NK-92 (cell line): ENCODE results near the gene PIGP.
"Not testable (repeated sequence)": the region's sequence is repeated elsewhere in the genome, so short reads cannot be mapped to it uniquely, and the experiment has no call there.

ENCODE experiments used
- DNase-seq: peaks from one replicate; lab custom pipeline; 2025; ENCODE audit not compliant: unreplicated experiment; lab: John Stamatoyannopoulos, UW

Gene PIGP

DNA sequence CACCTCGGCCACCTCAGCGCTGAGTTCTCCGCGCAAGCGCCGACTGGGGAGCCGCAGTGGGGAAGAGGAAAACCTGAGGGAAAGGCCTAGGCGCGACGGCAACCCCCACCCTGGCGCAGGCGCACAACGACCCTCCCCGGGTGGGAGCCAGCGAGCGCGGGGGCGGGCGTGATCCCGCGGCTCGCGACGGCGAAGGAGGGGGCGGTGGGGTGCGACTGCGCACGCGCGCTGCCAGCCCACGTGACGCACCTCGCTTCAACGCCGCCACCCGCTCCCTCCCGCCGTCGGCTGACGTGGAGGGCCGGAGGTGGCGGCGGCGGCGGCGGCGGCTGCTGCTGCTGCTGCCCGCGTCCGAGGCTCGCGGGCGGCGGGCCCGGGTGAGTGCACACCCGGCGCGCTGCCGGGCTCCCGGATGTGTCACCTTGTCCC, at the start of gene PIGP, which contains the start of gene TTC3:
PIGP (minus strand) TSS at position 84 of the 429 bp plus-strand sequence. CDS start 556 bp downstream, outside the sequence.
TTC3 (plus strand) TSS at position 267 of the 429 bp plus-strand sequence. CDS start 14,004 bp downstream, outside the sequence.
- peak; percentile 88 for DNase-seq

DNA sequence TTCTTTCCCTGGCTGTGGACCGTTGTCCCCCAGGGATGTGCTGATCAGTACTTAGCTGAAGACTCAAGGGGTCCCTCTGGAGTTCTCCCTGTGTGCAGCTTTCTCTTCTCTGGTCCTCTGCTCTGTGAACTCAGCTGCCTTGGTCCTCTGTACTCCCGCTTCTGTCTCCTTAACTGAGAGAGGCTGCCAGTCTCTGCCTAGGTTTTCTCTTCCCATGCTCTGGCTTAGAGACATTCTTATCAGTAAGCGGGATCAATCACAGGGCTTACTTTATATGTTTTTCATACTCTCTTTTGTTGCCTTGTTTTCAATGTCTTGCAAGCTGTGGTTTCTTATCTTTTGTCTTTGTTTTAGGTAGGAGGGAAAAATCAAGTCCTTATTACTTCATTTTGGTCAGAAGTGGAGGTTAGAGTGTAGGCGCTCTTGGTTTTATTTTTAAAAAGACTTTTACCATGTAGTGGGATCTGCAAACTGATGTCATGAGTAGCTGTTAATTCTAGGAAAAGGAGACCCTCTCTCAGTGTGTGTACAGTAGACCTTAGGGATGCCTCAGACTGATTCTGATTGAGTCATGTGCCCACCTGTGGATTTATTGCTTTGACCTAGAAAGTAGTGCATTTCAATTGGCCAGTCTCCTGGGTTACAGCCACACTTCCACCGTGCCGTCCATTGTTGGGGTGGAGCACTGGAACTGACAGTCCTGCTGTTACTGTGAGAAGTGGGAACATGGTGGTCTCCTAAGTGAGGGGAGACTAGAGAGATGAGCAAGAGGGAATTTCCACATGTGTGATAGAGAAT, 46.7 kb upstream of the PIGP start:
- no peak for DNase-seq

GRCh38 chr21:37118187-37118826, 45.4 kb upstream of the PIGP start:
- no peak for DNase-seq

GRCh38 chr21:37117204-37117603, 44.3 kb upstream of the PIGP start:
- DNase-seq, result no peak

- not testable (repeated sequence) for DNase-seq
Measured at GRCh38 chr21:37116459-37116858, 43.6 kb upstream of the PIGP start.

- DNase-seq, result not testable (repeated sequence)
Measured at GRCh38 chr21:37114301-37114700, 41.4 kb upstream of the PIGP start.

- DNase-seq, result not testable (repeated sequence)
Measured at GRCh38 chr21:37111029-37111428, 38.2 kb upstream of the PIGP start.

- DNase-seq, result no peak
Measured at GRCh38 chr21:37106998-37107397, 34.1 kb upstream of the PIGP start.

GRCh38 chr21:37102746-37103145, 29.9 kb upstream of the PIGP start:
- DNase-seq, result not testable (repeated sequence)

GRCh38 chr21:37101384-37101783, 28.5 kb upstream of the PIGP start:
- DNase-seq, result no peak

GRCh38 chr21:37100316-37100715, 27.4 kb upstream of the PIGP start:
- no peak for DNase-seq

DNA sequence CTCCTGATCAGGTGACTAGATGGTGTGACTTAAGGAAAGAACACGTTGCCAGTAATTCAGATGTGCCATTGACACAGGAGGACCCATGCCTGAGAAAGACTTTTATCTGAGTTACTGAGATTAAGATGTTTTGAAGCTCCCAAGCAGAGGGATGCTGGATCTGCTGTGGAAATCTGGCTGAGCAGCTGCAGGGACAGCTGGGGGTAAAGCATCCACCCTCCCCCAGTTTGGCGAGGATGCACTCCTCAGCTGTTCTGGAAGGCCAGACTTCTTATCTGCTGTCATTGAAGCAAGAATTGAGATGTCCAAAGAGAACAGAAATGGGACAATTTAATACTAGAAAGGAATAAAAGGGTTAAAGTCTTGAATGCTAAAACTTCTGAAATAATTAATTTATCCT, 25.9 kb upstream of the PIGP start:
- no peak for DNase-seq

DNA sequence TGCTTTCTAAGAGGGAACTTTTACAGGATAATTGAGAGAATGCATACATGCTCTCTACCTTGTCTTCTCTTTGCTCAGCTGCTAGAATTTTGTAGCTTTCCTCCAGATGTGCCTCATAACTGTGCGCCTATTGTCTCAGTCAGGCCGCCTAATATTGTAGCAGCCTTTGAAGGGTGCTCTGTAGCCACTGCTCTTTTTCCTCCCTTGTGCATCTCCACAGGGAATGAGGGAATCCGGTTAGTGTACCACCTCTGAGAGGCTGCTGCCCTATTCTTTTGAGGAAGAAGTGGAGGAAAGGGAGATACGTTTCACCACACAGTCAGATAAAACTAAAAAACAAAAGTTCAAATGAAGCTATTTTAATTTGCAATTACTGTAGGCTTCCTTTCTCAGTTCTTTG, 22.9 kb upstream of the PIGP start:
- no peak for DNase-seq

- no peak for DNase-seq
Measured at GRCh38 chr21:37093977-37094376, 21.1 kb upstream of the PIGP start.

- DNase-seq, result no peak
Measured at GRCh38 chr21:37088186-37088735, 15.4 kb upstream of the PIGP start.

GRCh38 chr21:37087188-37087587, 14.3 kb upstream of the PIGP start:
- DNase-seq, result no peak

DNA sequence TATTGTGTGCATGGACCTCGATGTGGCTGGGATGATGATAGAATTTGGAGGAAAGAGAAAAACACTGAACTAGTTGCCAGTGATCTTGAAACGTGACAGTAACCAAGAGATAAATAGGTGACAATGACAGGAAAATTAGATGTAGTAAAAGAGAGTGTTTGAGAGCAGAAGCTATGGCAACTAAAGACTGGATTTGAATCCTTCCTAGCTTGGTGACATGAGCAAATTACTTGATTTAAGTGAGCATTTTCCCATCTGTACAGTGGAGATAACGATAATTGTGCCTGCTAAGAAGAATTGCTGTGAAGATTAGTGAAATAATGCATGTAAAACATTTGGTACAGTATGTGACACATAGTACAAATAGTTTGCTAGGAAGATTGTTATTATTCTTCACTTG, 12.9 kb upstream of the PIGP start:
- DNase-seq, result no peak

GRCh38 chr21:37082856-37083528, 10.1 kb upstream of the PIGP start:
- no peak for DNase-seq

DNA sequence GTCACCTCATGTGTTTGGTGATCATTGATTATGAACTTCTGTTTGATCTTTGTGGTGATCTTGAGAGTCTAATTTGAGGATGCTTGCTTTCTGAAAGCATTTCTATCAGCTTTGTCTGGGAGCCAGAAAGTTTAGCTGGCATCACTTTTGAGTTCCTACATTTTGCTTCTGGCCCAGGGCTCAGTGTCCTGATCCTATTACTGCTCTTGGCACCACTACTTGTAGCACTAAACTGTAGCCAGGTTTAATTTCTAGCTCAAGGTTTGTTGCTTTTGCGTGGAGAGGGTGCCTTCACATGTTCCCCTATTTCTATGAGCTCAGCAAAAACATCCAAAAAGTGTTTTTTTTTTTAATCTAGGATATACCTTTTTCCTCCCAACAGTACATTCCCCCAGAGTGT, 9.5 kb upstream of the PIGP start:
- DNase-seq, result no peak

- no peak for DNase-seq
Measured at GRCh38 chr21:37079211-37079824, 6.4 kb upstream of the PIGP start.

DNA sequence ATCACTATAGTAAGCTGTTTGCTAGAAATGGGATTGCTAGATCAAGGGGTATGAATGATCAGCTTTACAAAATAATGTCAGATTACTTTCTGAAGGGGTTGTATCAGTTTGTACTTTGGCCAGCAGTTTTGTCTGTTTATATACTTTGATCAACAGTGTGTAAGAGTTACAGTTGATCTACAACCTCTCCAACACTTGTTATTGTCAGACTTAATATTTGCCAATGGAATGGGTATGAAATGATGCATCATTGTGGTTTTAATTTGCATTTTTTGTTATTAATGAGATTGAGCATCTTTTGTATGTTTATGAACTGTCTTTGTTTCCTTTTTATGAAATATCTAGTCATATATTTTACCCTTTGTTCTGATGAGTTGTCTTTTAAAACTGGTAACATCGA, 4.5 kb upstream of the PIGP start:
- DNase-seq, result no peak
